NCI-H2196 treated with DMSO at 0.1 percent for 48 hours (cell line): Measurements from ENCODE around the gene GSG1L.

ENCODE experiments used
- DNase-seq: peaks from one replicate; lab custom pipeline; 2025; ENCODE audit not compliant: unreplicated experiment; lab: John Stamatoyannopoulos, UW

The GSG1L gene

DNA sequence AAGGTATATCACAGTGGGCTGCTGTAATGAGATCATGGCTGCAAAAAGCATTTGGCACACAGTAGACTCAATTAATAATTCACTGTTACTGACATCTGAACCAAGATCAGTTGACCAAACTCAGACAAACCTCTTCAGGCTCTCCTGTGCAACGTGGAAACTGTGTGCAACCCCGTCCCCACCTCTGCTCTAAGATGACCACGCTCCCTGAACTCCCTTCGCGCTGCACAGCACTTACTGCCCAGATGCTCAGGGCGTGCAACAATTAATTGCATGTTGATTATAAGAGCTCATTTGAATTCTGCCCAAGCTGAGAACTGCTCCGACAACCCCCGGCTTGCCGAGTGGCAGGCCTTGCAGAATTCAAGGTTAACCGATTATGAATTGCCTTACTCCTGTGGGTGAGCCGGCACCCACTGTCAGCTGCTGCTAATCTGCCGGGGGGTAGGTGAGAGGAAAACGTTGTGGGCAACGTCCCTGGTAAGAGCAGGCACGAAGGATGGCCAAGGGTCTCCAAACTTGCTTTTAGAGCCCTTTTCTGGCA, 1.3 kb upstream of the GSG1L start:
- DNase-seq, result no peak

DNA sequence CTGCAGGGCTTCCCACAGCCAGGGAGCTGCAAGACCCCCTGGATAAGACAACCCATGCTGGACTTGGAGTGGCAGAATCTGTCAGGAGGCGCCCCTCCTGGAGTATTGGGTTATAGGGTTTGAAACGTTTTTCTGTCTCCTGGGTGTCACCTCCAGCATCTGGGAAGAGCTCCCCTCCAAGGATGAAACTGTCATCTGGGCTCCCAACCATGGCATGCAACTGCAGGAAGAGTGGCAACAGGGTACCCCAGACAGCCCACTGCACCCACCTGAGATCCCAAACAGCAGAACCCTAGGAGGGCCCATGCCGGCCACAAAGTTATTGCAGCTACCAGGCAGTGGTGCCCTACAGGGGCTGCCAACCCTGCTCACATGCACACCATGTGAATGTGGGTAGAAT, 636 bp upstream of the GSG1L start:
- DNase-seq, result no peak

DNA sequence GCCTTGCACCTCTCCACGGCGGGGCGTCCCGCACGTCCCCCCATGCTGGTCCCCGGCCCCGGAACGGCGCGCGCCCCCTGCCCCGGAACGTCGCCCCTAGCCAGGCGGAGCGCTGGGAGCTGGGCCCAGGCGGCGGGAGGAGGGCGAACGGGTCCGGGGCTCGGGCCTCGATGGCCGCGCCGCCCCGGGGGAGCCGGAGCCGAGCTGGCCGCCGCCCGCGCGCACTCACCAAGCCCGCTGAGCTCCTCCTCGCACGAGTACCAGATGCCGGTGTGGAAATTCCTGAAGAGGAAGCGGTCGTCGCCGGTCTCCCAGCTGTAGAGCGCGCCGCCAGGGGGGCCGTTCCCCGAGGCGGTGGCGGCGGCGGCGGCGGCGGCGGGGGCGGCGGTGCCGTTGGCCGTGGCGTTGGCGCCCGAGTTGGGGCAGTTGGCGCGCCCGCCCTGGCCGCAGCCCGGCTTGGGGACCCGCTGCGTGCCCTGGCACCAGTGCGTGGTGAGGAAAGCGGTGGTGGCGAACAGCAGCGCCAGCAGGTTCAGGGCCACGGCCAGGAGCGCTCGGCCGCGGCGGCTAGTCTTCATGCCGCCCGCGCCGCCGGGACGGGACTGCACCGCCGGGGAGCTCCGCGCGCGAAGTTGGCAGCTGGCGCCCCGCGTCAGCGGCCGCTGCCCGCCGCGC, 530 bp downstream of the GSG1L start:
- no peak for DNase-seq

DNA sequence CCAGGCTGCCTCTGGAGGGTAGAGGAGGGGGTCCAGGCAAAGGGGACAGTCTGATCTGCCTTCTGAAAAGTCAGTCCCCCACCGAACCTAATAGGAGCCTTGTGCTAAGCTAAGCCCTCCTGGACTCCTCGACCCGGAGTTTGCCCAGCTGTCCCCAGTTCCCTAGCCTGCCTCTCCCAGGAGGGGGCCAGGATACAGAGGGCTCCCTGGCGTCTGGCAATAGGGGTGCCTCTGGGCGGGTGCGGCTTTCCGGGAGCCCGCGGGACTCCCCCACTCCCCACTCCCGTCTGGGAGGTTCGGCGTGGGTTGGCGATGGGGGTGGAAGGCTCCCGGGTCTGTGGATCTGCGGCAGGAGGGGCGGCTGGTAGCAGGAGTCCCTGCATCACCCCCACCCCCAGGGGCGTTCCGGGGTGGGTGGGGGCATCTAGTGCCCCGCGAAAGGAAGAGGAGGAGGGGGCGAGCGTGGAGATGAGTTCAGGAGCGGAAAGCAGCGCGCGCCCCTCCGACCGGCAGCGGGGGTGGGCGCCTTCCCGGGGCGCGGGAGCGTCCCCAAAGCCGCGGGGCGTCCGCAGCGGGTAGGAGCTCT, 1.2 kb downstream of the GSG1L start:
- DNase-seq, result no peak

DNA sequence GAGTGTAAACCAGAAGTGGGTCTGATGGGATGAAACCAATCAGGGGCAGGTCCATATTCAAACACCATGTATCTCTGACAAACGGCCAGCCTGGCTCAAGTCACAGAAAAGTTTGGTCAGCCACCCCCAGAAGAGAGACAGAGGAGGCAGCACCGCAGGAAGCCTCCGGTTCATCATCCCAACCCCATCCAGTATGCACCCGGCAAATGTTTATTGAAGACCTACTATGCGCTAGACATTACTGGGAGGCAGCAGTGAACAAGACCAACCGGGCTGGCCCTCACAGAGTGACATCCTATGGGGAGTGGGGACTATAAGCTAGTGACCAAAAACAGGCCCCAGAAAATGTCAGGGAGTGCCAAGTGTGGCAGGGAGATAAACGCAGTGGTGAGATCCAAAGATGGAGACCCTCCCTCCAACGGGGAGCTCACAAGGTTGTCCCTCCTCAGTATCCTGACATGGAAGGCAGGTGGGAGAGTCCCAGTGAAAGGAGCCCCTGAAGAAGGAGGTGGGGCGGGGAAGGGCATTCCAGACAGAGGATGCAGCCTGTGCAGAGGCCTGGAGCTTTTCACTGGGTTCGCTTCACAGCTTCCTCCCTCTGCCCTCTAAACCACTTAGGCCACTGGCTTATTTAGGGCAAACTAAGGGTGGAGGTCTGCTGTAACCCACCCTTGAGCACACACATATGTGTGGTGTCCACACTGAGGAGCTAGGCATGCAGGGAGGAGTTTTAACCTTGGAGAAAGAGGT, 2.0 kb downstream of the GSG1L start:
- no peak for DNase-seq

DNA sequence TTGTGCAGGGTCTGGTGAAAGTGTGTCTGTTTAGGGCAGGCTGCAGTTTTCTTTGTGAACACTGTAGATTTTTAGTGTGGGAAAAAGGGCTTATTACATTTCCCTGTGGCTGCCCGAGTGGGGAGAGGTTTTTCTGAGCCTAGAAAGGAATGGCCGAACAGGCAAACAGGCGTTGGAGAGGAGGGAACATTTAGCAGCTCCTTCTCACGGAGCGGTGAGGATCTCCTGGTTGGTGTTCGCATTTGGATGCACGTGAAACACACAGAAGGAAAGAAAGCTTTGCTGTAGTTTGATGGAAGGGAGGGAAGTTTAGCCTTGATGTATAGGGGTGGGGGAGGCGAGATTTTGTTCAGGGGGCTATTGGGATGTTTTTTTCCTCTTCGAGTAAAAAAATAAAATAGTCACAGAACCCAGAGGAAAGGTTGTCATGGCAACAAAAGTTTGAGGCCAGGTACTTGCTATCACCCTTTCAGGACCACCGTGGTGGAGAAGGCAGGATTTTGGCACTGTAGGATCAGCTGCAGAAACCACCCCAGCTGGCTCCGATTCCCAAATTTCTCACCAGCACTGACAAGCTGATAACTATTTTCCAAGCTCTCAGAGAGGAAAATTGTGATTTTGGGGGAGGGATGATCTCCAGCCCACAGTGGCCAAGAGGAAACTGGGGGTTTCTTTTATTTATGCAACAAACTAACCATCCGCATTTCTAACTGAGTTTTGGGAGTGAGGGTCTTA, 3.5 kb downstream of the GSG1L start:
- no peak for DNase-seq

DNA sequence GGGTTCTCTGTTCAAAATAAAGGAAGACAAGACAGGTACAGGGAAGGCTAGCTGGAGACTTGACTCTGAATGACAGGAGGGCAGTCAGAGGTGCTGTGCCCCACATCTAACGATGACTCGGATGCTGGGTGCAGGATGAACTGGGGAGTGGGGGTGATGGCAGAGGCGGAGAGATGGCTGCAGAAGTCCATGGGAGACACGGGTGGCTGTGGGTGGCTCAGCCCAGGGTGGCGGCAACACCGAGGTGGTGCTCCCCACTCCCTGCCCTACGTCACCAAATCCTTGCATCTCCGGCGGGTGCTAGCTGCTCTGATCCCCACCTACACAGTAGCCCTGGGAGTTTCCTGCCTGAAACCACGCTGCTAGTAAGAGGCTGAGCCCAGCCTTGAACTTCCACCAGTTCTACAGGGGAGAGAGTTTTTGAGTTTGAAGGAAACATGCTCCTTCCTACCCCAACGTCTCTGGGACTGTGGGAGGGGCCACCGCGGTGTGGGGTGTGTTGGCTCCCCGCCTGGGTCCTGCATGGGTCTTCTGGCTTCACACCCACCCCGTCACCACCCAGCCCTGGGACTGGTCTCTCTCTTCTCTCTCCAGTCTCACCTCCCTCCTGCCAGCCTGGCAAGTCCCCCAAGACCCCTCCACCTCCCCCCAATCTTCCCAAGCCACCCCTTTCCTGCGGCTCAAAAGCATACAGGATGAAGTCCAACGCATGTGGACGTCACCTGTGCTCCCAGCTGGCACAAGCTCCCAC, 4.5 kb downstream of the GSG1L start:
- no peak for DNase-seq

DNA sequence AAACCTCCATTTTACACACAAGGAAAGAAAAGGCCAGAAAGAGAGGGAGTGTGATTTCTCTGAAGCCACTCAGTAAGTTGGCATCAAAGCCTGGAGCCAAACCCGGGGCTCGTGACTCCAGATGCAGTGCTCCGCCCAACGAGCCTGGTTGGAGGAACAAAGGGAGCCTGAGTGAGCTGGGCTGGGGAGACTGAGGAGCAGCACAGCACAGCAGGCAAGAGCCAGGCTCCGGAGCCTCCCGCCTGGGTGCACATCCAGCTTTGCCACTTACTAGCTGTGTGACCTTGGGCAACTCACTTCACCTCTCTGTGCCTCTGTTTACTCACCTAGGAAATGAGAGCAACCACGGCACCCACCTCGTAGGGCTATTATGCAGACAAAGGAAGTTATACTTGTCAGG, 5.6 kb downstream of the GSG1L start:
- no peak for DNase-seq

DNA sequence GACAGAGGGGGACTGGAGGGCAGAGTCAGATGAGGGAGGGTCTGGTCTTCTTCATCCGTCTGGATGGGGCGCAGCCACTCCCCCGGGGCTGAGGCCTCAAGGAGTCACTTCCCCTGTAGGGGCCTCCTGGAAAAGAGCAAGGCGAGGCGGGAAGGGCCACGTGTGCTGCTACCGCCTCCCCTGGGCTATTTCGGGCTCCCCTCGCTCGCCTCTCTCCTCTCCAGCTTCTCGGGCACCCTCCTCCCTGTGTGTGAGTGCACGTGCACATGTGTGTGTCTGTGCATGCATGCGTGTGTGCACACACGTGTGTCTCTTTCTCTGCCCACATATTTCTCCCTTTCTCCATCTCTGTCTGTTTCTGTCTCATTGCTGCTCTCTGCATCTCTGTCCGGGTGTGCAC, 10.1 kb downstream of the GSG1L start:
- no peak for DNase-seq

DNA sequence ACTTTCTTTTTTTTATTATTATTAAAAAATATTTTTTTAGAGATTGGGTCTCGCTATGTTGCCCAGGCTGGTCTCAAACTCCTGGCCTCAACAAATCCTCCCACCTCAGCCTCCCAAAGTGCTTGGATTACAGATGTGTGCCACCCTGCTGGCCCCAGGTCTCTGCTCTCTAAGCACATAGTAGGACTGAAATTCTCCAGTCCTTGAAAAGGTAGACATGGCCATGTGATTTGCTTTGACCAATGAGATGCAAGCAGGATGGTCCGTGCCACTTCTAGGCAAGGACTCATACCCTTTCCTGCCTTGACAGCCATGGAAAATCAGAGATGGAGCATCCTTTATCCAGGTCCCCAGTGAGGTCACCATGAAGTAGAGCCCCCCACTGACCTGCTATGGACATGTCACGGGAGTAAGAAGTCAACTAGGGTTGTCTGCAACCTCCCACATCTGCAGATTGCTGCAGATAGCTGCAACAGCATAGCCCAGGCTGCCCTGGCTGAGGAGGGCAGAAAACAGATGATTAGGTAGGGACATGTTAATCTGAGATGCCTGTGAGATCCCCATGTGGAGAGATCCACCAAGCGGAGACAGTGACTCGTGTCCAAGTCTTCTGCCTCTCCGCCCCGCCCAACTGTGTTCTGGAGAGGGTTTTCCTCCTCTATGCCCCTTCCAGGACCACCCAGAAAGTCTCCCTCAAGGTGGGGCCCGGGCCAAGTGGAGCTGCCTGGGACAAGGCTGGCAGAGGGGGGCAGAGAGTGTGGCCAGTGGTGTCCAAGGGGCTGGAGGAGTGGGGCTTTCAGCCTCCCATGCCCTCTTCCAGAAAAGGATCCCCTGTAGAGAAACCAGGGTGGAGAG, 11.0 kb downstream of the GSG1L start:
- no peak for DNase-seq

DNA sequence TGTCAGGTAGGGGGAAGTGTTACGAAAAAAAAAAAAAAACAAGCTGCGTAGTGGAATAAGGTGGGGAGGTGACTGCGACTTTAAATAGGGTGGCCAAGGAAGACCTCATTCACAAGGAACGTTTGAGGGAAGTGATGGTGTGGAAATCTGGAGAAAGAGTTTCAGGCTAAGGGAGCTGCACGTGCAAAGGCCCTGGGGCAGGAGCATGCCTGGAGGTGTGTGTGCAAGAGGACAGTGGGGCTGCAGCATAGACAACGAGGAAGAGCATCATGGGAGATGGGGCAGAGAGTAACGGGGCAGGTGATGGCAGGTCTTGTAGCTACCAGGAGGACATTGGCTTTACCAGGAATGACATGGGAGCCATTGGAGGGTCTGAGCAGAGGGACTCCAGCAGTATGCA, 12.0 kb downstream of the GSG1L start:
- no peak for DNase-seq

DNA sequence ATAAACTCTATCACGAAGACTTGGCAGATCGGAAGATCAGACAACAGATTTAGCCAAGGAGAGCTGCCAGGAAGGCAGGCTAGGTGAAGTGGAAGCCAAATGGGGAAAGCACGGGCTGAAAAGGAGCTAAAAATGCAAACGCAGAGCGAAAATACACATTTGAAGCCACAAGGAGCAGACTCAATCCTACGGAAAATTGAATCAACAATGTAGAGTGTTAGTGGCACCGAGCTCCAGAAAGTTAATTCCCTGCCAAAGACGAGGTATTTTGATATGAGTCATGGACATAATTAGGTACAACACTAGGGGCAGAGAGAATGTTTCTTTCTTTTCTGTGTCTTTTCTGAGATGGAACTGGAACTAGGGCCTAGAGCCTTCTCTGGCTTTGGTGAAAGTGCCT, 20.7 kb downstream of the GSG1L start:
- no peak for DNase-seq

DNA sequence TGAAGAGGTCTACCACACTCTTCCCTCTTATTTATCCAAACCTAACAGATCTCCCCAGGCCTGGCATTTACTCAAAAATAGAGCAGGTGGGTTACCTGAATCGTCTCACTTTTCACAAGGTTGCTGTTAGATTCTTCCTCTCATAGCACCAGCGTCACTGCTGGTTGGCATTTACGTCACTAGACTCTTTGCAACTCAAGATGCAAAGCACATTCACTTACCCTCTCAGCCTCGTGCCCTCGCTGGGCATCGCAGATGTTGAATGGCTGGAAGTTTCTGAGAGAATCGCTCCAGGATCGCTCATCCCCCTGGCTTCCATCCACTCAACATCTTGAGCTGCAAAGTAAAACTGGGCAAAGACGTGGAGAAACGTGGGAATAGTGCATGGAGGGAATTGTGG, 21.9 kb downstream of the GSG1L start:
- no peak for DNase-seq

DNA sequence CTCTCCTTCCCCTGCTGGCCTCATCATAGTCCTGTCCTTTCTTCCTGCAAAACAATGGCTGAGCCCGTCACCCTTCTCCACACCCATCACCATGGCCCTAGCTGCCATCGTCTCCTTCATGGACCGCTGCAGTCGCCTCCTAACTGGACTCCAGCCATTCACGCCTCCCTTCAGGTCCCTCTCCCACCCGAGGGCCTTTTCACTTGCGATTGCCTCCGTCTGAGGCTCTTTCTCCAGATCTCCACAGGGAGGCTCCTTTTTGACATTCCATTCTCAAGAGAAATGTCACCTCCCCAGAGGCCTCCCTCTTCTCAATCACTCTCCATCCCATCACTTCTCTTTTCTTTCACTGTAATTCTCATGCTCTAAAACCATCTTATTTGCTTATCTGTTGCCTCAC, 23.5 kb downstream of the GSG1L start:
- DNase-seq, result no peak

DNA sequence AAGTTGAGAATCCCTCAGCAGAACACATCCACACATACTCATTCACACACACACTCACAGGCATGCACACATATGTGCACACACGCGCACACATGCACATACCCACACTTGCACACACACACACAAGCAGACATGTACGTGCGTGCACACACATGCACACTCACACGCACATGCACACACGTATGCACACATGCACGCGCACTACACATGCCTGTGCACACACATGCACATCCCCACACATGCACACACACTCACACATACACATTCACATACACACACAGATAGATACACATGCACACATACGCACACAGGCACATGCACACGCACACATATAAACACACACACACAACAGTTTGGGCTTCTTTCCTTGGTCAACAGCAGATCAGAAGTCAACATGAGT, 24.0 kb downstream of the GSG1L start:
- no peak for DNase-seq

DNA sequence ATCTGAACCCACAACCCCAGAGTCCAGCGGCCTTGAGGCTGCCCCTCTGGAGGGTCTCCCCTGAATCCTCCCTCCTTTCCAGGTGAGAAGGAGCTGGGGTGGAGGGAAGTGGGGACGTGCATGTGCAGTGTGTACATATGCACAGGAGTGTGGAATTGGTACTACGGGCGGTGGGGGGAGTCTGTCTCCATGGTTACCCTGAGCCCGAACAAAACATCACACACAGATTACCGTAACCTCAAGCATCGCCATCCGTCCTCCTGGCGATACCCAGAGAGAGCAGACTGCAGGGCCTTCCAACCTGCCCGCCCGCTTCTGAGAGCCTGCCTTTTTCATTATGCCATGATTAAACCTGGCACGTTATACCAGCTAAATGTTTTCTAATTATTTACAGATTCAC, 25.1 kb downstream of the GSG1L start:
- DNase-seq, result no peak

DNA sequence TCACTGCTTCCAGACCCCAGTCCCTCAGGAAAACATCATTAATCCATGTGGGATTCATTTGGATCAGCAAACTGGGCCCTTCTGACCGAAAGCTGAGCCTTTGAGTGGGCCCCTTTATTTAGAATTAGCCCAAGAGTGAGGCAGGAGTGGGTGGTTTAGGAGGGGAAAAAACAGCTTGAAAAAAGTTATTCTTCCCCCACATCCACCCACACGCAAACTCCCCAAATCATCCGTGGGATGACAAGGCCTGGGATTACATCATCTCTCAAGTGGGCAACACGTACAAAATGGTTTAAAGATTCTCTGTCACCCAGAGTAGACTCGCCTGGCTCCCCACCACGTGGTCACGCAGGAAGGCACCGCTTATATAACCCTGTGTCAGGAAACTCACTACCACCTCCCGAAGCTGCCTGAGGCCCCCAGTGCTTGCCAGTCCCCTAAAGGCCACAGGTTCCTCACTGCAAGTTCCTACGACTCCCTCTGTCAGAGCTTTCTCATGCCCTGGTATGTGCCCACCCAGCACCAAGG, 27.6 kb downstream of the GSG1L start:
- no peak for DNase-seq

DNA sequence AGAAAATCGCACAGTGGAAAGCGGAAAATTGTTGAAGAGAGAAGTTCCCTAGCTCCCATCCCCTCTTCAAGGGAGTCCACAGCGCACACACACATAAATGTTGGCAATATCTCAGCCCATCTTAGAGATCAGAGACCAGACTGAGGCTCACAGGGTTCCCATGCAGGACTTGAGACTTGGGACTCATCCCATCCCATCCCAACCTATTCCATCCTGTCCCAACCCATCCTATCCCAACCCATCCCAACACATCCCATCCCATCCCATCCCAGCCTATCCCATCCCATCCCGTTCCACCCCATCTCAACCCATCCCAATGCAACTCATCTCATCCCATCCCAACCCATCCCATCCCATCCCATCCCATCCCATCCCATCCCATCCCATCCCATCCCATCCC, 29.6 kb downstream of the GSG1L start:
- no peak for DNase-seq

DNA sequence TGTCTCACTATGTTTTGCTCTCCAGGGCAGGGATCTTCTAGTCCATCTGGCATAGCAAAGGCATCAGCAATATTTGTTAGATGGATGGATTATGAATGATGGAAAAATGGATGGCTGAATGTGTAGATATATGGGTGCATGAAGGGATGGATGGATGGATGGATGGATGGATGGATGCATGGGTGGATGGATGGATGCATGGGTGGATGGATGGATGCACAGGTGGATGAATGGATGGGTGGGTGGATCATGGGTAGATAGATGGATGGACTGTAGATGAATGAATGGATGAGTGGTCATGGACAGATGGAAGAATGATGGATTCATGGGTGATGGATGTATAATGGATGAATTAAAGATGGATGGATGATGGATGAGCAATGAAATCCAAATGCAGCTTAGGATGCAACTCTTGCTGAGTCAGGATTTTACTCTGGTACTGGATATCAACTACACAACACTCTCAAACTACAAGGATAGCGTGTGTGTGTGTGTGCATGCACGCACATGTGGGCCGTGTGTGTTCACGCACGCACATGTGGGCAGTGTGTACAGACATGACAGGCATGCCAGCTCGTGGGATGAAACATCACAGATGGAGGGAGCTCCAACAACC, 34.0 kb downstream of the GSG1L start:
- DNase-seq, result no peak
